ENCODE measurements around the gene IGFLR1. TPM values are rescaled to one million over a fixed set of nuclear protein-coding genes. Genes with fewer than 3 reads are reported as not detected.

Gene IGFLR1
- total RNA-seq, 1 experiment from 2014 or later, result 9.9 TPM

- no peak for TF ChIP-seq E2F5 (CRISPR knock-in tag; IDR thresholded peaks at IDR 0.05)
- TF ChIP-seq PRDM15 (CRISPR knock-in tag; IDR thresholded peaks at IDR 0.05), result no peak
- TF ChIP-seq MYBL2 (CRISPR knock-in tag; IDR thresholded peaks at IDR 0.05), result no peak
- TF ChIP-seq ZNF512 (CRISPR knock-in tag; IDR thresholded peaks at IDR 0.05; ENCODE audit: borderline replicate concordance), result no peak
- no peak for TF ChIP-seq SMAD3 (CRISPR knock-in tag; IDR thresholded peaks at IDR 0.05; ENCODE audit: borderline replicate concordance)
Measured at GRCh38 chr19:35754370-35755130, 12.3 kb upstream of the IGFLR1 start (continued).

- no peak overlapping the region for H3K4me3 Mint-ChIP-seq
- TF ChIP-seq IRF1 (CRISPR knock-in tag; IDR thresholded peaks at IDR 0.05), result no peak
- TF ChIP-seq ZMAT4 (CRISPR knock-in tag; IDR thresholded peaks at IDR 0.05), result no peak
- no peak for TF ChIP-seq CREB1 (CRISPR knock-in tag; IDR thresholded peaks at IDR 0.05)
- TF ChIP-seq ZNF219 (CRISPR knock-in tag; IDR thresholded peaks at IDR 0.05; ENCODE audit: borderline replicate concordance), result no peak
- no peak for TF ChIP-seq USF1 (CRISPR knock-in tag; IDR thresholded peaks at IDR 0.05)
- no peak for TF ChIP-seq CBFB (CRISPR knock-in tag; IDR thresholded peaks at IDR 0.05; ENCODE audit: low read depth)
- TF ChIP-seq CTCF (IDR thresholded peaks at IDR 0.05), result no peak
- TF ChIP-seq ZNF138 (CRISPR knock-in tag; conservative IDR thresholded peaks at IDR 0.05), result no peak
- ChIA-PET POLR2A (no interaction called here), CTCF (no interaction called here)
- ATAC-seq (no peak), DNase-seq (ENCODE audit: low spot score) (no peak)
- no peaks in the 10 kb centered on the region for H3K9me3 Mint-ChIP-seq
- no peak overlapping the region for H3K27ac Mint-ChIP-seq
- H3K36me3 Mint-ChIP-seq, result no peaks in the 10 kb centered on the region
- H3K4me1 Mint-ChIP-seq, result peaks cover 15% of the 10 kb centered on the region
- peaks cover 23% of the 10 kb centered on the region for H3K27me3 Mint-ChIP-seq (ENCODE audit: low read depth)
Measured at GRCh38 chr19:35753634-35754369, 11.6 kb upstream of the IGFLR1 start.
